GM10266 (cell line): ENCODE data around the gene GRK1.

ENCODE experiments used
- DNase-seq: peaks from one replicate; pipeline ENCODE4 v3.0.0; 2012; ENCODE audit errors: extremely low spot score
- CTCF ChIP-seq: IDR thresholded peaks from 2 replicates; pipeline ENCODE4 v1.5.1; 2012; ENCODE audit warnings: mild to moderate bottlenecking, low read depth; ENCODE audit not compliant: control insufficient read depth, insufficient read depth; ENCODE audit errors: missing control alignments

The GRK1 gene

GRCh38 chr13:113730831-113731191 is 63.8 kb downstream of the GRK1 start:
- no peak for DNase-seq
- TF ChIP-seq CTCF = peak; percentile 19

DNA sequence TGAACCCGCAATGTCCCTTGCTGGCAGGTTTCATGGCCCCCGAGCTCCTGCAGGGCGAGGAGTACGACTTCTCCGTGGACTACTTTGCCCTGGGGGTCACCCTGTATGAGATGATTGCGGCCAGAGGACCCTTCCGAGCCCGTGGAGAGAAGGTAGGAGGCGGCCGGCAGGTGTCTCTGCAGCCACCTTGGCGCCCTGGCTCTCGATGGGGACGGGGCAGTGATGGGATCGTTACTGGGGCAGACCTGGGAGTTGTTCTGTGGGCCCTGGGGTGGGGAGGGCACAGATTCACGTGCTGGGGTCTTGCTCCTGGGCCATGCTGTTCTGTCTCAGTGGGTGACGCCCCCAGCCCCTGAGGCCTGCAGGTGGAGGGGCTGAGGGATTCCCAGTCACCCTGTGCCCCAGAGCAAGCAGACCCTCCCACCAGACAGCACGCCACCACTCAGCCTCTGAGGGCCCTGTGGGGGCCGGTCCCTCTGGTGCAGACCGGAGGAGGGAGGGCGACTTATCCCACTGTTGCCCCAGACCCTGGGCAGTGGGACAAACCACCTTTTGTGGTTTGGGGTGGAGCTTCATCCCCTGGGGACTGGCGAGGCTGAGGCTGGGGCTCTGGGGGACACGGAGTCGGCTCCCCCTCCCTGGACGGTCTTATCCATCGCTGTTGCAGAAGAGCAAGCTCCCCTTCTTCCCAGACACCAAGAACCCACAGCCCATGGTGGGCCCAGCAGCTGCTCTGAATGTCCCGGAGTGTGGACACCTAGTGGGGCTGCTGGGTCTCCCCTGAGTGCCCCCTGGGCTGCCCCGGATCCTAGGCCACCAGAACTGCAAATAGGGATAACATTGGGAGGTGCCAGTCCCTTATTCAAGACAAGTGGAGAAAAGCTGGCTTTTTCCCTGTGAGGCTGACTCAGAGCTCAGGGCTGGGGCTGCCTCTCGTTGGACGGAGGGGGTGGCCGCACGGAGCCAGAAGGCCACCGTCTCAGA is 64.5 kb downstream of the GRK1 start:
- DNase-seq = no peak
- TF ChIP-seq CTCF = no peak

GRCh38 chr13:113732176-113732960 is 65.3 kb downstream of the GRK1 start:
- DNase-seq = no peak
- no peak for TF ChIP-seq CTCF

GRCh38 chr13:113732961-113733950 is 66.2 kb downstream of the GRK1 start:
- no peak for DNase-seq
- no peak for TF ChIP-seq CTCF

- no peak for TF ChIP-seq CTCF
- no peak for DNase-seq
Measured at GRCh38 chr13:113734099-113734825, 67.2 kb downstream of the GRK1 start.

DNA sequence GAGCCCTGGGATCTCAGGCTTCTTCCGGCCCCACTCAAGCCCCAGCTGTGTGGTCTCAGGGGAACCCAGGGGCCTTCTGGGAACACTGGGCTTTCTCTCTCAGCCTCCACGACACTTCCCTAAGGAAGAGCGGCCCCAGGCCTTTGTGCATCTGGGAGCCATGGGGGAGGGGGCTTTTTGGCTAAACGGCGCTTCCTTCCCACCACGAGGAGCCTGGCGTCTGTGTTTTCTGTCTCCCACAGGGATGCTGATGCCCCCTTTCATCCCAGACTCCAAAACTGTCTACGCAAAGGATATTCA is 67.8 kb downstream of the GRK1 start:
- TF ChIP-seq CTCF = no peak
- DNase-seq = no peak
